ENCODE data around the gene RNF225. TPM values are rescaled to one million over a fixed set of nuclear protein-coding genes. Genes with fewer than 3 reads are reported as not detected.

RNF225 gene
- total and polyA plus RNA-seq, 2 of the 13 experiments (the other 11 are each of a cell fraction or from before 2014, with no cell fraction given): not detected

DNA sequence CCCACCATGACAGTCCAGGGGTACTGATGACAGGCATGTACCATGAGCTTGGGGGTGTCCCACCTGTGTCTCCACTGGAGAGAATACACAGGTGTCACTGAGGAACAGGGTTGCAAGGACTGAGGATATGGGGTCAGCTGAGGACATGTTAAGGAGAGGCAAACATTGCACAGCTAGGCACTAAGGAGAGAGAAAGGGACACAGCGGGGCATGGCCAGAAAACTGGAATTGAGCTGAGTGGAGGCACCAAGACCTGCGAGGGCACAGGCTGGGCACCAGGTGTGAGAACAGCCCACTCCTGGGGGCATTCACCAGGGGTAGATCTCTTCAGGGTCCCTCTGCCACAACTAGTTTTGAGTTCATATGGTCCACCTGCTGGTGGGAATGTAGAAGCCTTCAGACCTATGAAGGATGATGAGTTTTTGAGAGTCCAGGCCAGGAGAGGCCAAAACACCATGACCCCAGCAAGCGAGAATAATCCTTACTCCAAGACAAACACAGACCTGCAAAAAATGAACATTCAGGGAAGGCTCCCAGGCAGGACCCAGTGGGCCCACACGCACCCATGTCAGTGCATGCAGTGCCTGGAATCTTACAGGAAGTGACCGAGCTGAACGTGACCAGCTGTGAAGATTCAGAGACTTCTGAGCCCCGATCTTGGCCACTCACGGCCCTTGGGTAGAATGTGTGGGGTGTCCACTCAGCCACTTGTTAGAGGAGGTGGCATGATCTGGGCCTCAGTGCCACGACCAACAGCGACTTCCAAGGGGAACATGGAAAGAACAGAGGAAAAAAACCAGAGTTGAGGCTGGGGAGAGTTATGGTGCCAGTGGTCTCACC, 11.6 kb downstream of the RNF225 start (continued):
- TF ChIP-seq, protein P1, sequence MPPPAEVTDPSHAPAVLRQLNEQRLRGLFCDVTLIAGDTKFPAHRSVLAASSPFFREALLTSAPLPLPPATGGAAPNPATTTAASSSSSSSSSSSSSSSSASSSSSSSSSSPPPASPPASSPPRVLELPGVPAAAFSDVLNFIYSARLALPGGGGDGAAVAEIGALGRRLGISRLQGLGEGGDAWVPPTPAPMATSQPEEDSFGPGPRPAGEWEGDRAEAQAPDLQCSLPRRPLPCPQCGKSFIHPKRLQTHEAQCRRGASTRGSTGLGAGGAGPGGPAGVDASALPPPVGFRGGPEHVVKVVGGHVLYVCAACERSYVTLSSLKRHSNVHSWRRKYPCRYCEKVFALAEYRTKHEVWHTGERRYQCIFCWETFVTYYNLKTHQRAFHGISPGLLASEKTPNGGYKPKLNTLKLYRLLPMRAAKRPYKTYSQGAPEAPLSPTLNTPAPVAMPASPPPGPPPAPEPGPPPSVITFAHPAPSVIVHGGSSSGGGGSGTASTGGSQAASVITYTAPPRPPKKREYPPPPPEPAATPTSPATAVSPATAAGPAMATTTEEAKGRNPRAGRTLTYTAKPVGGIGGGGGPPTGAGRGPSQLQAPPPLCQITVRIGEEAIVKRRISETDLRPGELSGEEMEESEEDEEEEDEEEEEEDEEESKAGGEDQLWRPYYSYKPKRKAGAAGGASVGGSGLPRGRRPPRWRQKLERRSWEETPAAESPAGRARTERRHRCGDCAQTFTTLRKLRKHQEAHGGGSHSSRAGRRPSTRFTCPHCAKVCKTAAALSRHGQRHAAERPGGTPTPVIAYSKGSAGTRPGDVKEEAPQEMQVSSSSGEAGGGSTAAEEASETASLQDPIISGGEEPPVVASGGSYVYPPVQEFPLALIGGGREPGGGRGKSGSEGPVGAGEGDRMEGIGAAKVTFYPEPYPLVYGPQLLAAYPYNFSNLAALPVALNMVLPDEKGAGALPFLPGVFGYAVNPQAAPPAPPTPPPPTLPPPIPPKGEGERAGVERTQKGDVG (CRISPR knock-in tag; IDR thresholded peaks at IDR 0.05; ENCODE audit: borderline replicate concordance): no peak
- TF ChIP-seq, protein P2, sequence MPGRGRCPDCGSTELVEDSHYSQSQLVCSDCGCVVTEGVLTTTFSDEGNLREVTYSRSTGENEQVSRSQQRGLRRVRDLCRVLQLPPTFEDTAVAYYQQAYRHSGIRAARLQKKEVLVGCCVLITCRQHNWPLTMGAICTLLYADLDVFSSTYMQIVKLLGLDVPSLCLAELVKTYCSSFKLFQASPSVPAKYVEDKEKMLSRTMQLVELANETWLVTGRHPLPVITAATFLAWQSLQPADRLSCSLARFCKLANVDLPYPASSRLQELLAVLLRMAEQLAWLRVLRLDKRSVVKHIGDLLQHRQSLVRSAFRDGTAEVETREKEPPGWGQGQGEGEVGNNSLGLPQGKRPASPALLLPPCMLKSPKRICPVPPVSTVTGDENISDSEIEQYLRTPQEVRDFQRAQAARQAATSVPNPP (CRISPR knock-in tag; IDR thresholded peaks at IDR 0.05): no peak

DNA sequence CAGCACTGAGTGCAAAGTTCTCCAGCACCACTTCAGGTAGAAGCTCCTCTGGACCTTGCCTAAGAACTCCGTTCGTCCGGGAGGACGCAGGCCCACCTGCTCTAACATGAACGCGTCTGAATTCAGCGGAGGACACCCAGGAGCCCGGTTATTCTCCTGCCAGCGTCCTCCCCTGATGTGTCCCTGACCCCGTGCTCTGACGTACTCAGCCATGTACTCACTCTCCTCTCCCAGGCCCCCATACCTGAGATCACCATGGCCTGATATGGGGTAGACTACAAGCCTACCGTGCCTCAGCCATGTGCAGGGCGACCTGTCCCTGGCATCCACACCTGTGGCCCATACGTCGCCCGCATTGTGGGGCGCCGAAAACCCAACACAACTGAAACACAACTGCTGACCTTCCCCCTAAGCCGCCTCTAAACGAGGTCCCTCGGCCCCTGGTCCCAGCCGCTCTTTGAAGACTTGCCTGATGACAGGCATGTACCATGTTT, 12.2 kb downstream of the RNF225 start:
- intact Hi-C loops (cut with micrococcal nuclease; ENCODE audit: unreplicated experiment) (loop anchor here (5.0 kb wide), 3 partner anchors 45 to 80 kb away; partner anchors contain the start of genes ZNF324, ZNF324B and ZSCAN22), in situ Hi-C loops (cut with HindIII; ENCODE audit: extremely low pct_ligation_motif_present, low pct_unique_long_range_greater_than_20kb) (no loop called here)
- H3K4me1 ChIP-seq (ENCODE audit: insufficient read depth, low read length): peaks cover 38% of the 10 kb centered on the region
- H3K79me2 ChIP-seq (ENCODE audit: insufficient read depth, low read length): peaks cover 21% of the 10 kb centered on the region
- no peaks in the 10 kb centered on the region; a peak in 1 of 5 replicates for H3K27me3 ChIP-seq (ENCODE audit: control insufficient read depth in 1 of 2, insufficient read depth in 2 of 2, low read length in 2 of 2)
- DNase-seq (ENCODE audit: low spot score) (peak; percentile 57), FAIRE-seq (no peak), ATAC-seq (peak; percentile 74)
- H4K20me1 ChIP-seq (ENCODE audit: insufficient read depth, low read length): no peaks in the 10 kb centered on the region
- H3K9me3 ChIP-seq (ENCODE audit: low read length): no peaks in the 10 kb centered on the region
- TSS peak; percentile 93 for BruUV-seq (replicated peaks)
- WGBS (ENCODE audit: low lambda C conversion rate): 3% methylated on average over 15 of the region's 22 CpGs
- ChIA-PET CTCF (ENCODE audit: low intra/inter-chr PET ratio, low total read pairs) (no interaction called here), POLR2A (interaction anchor here (0.7 to 1.3 kb wide), 9 partner anchors 20 to 225 kb away, joined by 3 to 16 read pairs (median 5); partner anchors contain the start of genes A1BG, ZNF274, ZNF324B and ZNF497)
- no peak overlapping the region for H2AFZ ChIP-seq (ENCODE audit: low read length)
- H3K4me2 ChIP-seq (ENCODE audit: low read depth, low read length): peak overlapping the region; percentile 93
- peak overlapping the region; percentile 89 for H3K9ac ChIP-seq (ENCODE audit: insufficient read depth, low read depth, low read length)
- peak overlapping the region; percentile 89 to 98 (median 95) for H3K4me3 ChIP-seq (replicated peaks in 1 of 3; ENCODE audit: insufficient read depth in 1 of 3, low read depth in 2 of 3, low read length in 3 of 3)
- H3K36me3 ChIP-seq (replicated peaks in 1 of 2; ENCODE audit: control insufficient read depth in 1 of 2, insufficient read depth in 2 of 2, low read length in 2 of 2): no peaks in the 10 kb centered on the region
- peak overlapping the region; percentile 85 for H3K27ac ChIP-seq (ENCODE audit: extremely low read length, insufficient read depth, low read length)
- no peak for TF ChIP-seq ZNF550 (CRISPR knock-in tag; IDR thresholded peaks at IDR 0.05; ENCODE audit: borderline replicate concordance)
- TF ChIP-seq NR2C2 (CRISPR knock-in tag; IDR thresholded peaks at IDR 0.05; ENCODE audit: borderline replicate concordance): no peak
- no peak for TF ChIP-seq ZNF367 (CRISPR knock-in tag; IDR thresholded peaks at IDR 0.05; ENCODE audit: borderline replicate concordance)
- no peak for TF ChIP-seq ZSCAN31 (CRISPR knock-in tag; IDR thresholded peaks at IDR 0.05; ENCODE audit: low read depth)
- TF ChIP-seq SMAD1 (CRISPR knock-in tag; IDR thresholded peaks at IDR 0.05; ENCODE audit: borderline replicate concordance, low read depth): 0 out of 2 replicates have a peak, but pooled peaks have one; percentile 21
- TF ChIP-seq, protein P3, sequence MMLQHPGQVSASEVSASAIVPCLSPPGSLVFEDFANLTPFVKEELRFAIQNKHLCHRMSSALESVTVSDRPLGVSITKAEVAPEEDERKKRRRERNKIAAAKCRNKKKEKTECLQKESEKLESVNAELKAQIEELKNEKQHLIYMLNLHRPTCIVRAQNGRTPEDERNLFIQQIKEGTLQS (CRISPR knock-in tag; IDR thresholded peaks at IDR 0.05): no peak
- TF ChIP-seq HNF4A (CRISPR knock-in tag; IDR thresholded peaks at IDR 0.05): no peak
- TF ChIP-seq, protein P4, sequence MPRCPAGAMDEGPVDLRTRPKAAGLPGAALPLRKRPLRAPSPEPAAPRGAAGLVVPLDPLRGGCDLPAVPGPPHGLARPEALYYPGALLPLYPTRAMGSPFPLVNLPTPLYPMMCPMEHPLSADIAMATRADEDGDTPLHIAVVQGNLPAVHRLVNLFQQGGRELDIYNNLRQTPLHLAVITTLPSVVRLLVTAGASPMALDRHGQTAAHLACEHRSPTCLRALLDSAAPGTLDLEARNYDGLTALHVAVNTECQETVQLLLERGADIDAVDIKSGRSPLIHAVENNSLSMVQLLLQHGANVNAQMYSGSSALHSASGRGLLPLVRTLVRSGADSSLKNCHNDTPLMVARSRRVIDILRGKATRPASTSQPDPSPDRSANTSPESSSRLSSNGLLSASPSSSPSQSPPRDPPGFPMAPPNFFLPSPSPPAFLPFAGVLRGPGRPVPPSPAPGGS (CRISPR knock-in tag; IDR thresholded peaks at IDR 0.05): no peak
- TF ChIP-seq RNF2 (conservative IDR thresholded peaks at IDR 0.05; ENCODE audit: low read depth): no peak
- TF ChIP-seq, protein P5, sequence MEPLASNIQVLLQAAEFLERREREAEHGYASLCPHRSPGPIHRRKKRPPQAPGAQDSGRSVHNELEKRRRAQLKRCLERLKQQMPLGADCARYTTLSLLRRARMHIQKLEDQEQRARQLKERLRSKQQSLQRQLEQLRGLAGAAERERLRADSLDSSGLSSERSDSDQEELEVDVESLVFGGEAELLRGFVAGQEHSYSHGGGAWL (CRISPR knock-in tag; IDR thresholded peaks at IDR 0.05): no peak; the same call in 1 of the 2 replicates
